ENCODE measurements around the gene SOCS7.

DNA sequence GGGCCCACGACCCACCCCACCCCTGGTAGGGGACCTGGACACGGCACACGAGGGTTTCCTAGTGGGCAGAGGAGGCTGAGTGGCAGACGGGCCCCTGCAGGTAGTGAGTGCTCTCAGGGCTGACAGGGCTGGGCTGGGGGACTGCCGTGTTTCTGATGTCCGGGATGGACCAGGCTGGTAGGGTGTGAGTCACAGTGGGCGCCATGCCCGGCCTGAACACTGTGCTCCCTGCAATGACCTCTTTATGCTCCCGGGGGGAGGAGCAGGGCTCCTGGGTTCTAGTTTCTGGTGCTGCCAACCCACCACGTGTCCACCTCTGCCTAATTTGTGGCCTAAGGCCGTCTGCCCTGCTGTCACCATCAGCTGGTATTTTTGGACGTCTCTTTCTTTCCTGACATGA is 102.9 kb downstream of the SOCS7 start:
- TF ChIP-seq TOX (CRISPR knock-in tag; IDR thresholded peaks at IDR 0.05; ENCODE audit: borderline replicate concordance) (no peak), ESRRG (CRISPR knock-in tag; IDR thresholded peaks at IDR 0.05) (no peak)
- TF ChIP-seq, protein P1, sequence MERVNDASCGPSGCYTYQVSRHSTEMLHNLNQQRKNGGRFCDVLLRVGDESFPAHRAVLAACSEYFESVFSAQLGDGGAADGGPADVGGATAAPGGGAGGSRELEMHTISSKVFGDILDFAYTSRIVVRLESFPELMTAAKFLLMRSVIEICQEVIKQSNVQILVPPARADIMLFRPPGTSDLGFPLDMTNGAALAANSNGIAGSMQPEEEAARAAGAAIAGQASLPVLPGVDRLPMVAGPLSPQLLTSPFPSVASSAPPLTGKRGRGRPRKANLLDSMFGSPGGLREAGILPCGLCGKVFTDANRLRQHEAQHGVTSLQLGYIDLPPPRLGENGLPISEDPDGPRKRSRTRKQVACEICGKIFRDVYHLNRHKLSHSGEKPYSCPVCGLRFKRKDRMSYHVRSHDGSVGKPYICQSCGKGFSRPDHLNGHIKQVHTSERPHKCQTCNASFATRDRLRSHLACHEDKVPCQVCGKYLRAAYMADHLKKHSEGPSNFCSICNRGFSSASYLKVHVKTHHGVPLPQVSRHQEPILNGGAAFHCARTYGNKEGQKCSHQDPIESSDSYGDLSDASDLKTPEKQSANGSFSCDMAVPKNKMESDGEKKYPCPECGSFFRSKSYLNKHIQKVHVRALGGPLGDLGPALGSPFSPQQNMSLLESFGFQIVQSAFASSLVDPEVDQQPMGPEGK (CRISPR knock-in tag; IDR thresholded peaks at IDR 0.05; ENCODE audit: borderline replicate concordance): no peak

Measured in SK-N-SH treated with all-trans-retinoic acid at 6 μM for 48 hours (cell line).